ENCODE data around the gene DCAF17.

DNA sequence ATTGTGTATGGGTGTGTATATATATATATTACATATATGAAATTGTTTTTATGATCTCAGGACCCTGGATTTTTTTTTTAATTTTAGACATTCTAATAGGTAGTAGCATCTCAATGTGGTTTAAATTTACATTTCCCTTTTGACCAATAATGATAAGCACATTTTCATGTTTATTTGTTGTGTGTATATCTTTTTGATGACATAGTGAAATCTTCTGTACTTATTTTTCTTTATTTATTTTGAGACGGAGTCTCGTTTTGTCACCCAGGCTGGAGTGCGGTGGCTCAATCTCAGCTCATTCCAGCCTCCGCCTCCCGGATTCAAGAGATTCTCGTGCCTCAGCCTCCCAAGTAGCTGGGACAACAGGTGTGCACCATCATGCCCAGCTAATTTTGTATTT is 53.2 kb downstream of the DCAF17 start:
- TF ChIP-seq CTCF (tag by site-specific recombination; IDR thresholded peaks at IDR 0.05) = no peak
- TF ChIP-seq ZNF571 (tag by site-specific recombination; IDR thresholded peaks at IDR 0.05) = no peak
- no peak for TF ChIP-seq ZNF140 (tag by site-specific recombination; IDR thresholded peaks at IDR 0.05)
- no peak for TF ChIP-seq ZNF274 (IDR thresholded peaks at IDR 0.05; ENCODE audit: low read length)
- TF ChIP-seq ZNF274 (tag by site-specific recombination; IDR thresholded peaks at IDR 0.05; ENCODE audit: borderline replicate concordance) = no peak
- TF ChIP-seq ZNF518A (tag by site-specific recombination; conservative IDR thresholded peaks at IDR 0.05; ENCODE audit: low read depth) = no peak
- TF ChIP-seq ZBTB17 (tag by site-specific recombination; IDR thresholded peaks at IDR 0.05) = no peak
- no peak for TF ChIP-seq GLI4 (tag by site-specific recombination; IDR thresholded peaks at IDR 0.05)
- TF ChIP-seq ZNF623 (tag by site-specific recombination; IDR thresholded peaks at IDR 0.05) = no peak
- TF ChIP-seq ZFP3 (tag by site-specific recombination; IDR thresholded peaks at IDR 0.05; ENCODE audit: low read depth) = no peak

Data from HEK293 (cell line).